Umbilical cord (tissue), 2 donors: ENCODE results near the gene RAB40C. TPM values are rescaled to one million over a fixed set of nuclear protein-coding genes. Genes with fewer than 3 reads are reported as not detected.

Experiments used
- DNase-seq: peaks from one replicate; pipeline ENCODE4 v3.0.0-alpha.2; 2015; ENCODE audit warnings: low spot score
- total RNA-seq: library from RNA; depleted of rRNA; stranded (reverse); fragments of >200 nt; gene quantifications from one replicate; pipeline ENCODE4 v1.2.3, GENCODE V29; 2014; ENCODE audit warnings: low replicate concordance; ENCODE audit not compliant: insufficient read depth

The RAB40C gene
- total RNA-seq, 1 donor from 2014 or later: 12.3 TPM

DNA sequence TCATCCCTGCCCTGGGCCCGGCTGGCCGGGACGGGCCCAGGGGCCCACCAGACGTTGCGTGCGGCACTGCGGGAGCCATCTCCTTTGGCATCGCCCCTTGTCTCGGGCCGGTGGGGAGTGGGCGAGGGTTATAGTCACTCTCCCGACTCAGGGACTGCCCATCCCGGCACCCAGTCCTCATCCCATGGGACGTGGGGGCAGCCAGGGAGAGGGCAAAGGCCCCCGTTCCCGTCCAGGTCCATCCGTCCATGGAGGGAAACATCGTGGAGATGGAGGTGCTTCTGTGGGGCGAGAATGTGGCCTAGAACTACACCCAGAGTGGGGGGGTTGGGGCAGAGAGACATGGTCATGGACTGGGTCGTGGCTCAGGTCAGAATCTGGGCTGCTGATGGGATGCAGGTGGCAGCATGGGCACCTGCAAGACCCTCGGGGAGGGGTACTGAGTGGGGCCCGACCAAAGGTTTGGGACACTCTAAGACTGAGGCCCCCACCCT, 56.9 kb downstream of the RAB40C start:
- no peak for DNase-seq

DNA sequence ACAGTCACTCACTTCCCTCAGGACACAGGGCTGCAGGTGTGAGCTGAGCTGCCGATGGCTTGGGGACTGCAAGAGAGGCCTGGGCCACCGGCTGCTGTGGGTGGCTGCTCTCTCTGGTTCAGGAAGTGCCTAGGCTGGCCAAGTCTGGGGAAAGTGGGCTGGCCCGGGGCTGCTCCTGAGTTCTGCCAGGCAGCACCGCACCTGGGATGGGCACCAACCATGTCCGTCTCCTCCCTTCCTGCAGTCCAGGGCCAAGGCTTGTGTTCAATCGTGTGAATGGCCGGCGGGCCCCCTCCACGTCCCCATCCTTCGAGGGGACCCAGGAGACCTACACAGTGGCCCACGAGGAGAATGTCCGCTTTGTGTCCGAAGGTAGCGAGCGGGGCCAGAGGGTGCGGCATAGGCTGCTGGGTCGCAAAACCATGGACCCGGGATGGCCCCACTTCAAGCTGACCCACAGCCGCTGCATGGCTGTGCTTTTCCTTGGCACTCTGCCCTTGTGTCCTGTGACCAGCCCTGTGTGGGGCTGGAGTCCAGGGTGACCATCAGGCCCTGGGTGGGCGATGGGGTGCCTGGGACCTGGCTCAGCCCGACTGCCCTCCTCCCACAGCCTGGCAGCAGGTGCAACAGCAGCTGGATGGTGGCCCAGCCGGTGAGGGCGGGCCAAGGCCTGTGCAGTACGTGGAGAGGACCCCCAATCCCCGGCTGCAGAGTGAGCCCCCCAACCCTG, 57.5 kb downstream of the RAB40C start:
- DNase-seq: no peak

DNA sequence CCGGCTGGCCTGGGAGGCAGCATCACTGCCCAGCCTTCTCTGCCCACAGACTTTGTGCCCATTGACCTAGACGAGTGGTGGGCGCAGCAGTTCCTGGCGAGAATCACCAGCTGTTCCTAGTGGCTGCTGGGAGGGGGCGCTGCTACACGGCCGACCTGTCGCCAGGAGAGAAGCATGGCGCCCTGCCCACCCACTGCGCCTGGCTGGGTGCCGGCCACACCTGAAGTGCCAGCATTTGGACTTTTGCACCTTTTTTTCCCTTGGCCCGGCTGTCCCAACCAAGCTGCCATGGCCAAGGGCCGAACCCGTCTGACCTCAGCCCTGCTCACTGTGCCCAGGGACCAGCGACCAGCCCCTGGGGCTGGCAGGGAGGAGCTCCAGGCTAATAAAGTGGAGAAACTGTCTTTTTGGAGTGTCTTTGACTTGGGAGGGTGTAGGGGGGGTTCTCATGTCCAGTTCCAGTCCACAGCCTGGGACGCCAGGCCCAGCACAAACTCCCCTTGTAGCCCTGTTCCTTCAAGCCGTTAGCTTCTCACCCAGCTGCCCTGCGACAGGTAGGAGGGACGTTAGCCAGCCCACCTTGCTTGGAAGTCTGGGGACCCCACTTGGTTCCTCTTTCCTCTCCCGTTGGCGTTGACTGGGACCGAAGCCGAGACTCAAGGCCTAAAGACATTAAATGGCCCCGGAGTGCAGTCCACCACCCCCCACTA, 58.4 kb downstream of the RAB40C start:
- DNase-seq: no peak

- DNase-seq: peak; percentile 95
These were observed 59.1 kb downstream of the RAB40C start, which contains the start of gene WDR90 for GRCh38 chr16:648781-649589. TSS of gene WDR90 (plus strand) at chr16:649365. CDS start at chr16:649417, 52 bp downstream.

GRCh38 chr16:649631-650030, 59.8 kb downstream of the RAB40C start:
- no peak for DNase-seq

- DNase-seq: no peak
These were observed 62.0 kb downstream of the RAB40C start for GRCh38 chr16:651844-652243.

GRCh38 chr16:652454-653305, 62.8 kb downstream of the RAB40C start:
- no peak for DNase-seq

- no peak for DNase-seq
These were observed 64.2 kb downstream of the RAB40C start for GRCh38 chr16:654034-654433.

GRCh38 chr16:657487-657886, 67.6 kb downstream of the RAB40C start:
- no peak for DNase-seq

DNA sequence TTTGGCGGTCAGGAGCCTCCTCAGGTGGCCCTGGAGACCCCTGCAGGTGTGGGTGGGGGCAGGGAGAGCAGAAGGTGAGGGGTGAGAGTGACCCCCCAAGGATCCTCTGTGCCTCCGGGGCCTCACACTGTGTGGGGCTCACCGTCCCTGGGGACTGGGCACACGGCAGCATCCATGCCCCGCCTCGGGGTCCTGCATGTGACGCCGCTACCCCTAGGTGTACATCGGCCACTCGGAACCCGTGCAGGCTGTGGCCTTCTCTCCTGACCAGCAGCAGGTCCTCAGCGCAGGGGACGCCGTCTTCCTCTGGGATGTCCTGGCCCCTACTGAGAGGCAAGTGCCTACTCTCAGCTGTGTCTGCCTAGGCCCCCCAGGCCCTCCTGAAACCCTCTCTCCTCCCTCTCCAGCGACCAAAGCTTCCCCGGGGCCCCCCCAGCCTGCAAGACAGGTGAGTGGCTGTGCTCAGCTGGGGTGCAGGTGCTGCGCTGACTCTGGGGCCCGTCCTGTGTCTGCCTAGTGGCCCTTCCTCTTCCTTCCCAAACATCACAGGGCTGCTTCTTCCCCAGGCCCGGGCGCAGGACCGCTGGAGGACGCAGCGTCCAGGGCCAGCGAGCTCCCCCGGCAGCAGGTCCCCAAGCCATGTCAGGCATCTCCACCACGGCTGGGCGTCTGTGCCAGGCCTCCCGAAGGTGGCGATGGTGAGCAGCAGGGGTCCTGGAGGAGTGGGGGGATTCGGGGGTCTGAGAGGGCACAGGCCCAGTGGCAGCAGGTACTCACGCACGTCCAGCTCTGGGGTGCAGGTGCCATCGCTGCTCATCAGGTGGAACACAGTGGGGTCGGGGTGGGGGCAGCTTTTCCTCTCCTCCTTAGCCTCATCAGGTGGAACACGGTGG, 69.1 kb downstream of the RAB40C start:
- DNase-seq: no peak

DNA sequence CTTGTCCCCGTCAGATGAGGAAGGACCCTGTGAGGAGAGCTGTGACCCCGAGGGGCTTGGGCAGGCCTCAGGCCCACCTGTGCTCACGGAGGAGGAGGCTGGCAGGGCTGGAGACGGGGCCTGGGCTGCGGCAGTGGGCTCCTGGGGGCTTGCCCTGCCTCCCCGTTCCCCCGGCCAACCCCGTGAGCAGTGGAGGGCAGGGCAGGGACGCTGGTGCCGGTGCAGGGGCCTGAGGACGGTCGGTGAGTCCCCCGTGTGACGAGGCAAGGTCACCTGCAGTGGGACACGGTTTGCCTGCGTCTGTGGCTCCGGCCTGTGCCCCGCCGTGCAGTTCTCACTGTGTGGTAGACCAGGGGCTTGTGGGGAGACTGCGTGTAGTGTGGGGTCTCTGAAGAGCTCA, 69.8 kb downstream of the RAB40C start:
- no peak for DNase-seq

- DNase-seq: no peak
These were observed 70.2 kb downstream of the RAB40C start for GRCh38 chr16:660132-660458.

GRCh38 chr16:660459-661183, 70.8 kb downstream of the RAB40C start:
- DNase-seq: peak; percentile 66

- DNase-seq: no peak
These were observed 71.4 kb downstream of the RAB40C start for GRCh38 chr16:661184-661821.

- DNase-seq: no peak
These were observed 72.2 kb downstream of the RAB40C start for GRCh38 chr16:662095-662494.

GRCh38 chr16:662597-662996, 72.7 kb downstream of the RAB40C start:
- no peak for DNase-seq

- no peak for DNase-seq
These were observed 76.7 kb downstream of the RAB40C start for GRCh38 chr16:666572-666971.

GRCh38 chr16:667113-667779, 77.4 kb downstream of the RAB40C start:
- no peak for DNase-seq
